A673 (cell line): ENCODE data around the gene SLC50A1. TPM values are rescaled to one million over a fixed set of nuclear protein-coding genes. Genes with fewer than 3 reads are reported as not detected.

Experiments
- BruUV-seq: library from RNA; stranded (reverse); fragments of 400-500 nt; replicated peaks from 2 replicates; lab custom pipeline; 2021; lab: Mats Ljungman, UMichigan
- CTCF ChIA-PET: fragments of 300-600 bp; sonication (Branson Sonifier 250); formaldehyde crosslinking; loops from one replicate; lab custom pipeline; 2022; ENCODE audit warnings: antibody characterized with exemption; lab: Charles Lee
- POLR2A ChIA-PET: fragments of 300-600 bp; sonication (Branson Sonifier 250); formaldehyde crosslinking; loops from one replicate; lab custom pipeline; 2022; ENCODE audit warnings: antibody characterized with exemption; ENCODE audit not compliant: low non-redundant PET; lab: Charles Lee
- DNase-seq: peaks from one replicate; pipeline ENCODE4 v3.0.0-alpha.2; 2015; ENCODE audit warnings: low spot score
- H3K27ac ChIP-seq: fragments of 200-600 bp; sonication (generic); 2 replicates; pipeline ENCODE4 v1.5.1; 2016; ENCODE audit warnings: mixed run types, low read depth, mild to moderate bottlenecking, mixed read lengths, antibody characterized with exemption, low read length; ENCODE audit not compliant: poor library complexity, severe bottlenecking
- H3K27me3 ChIP-seq: fragments of 200-600 bp; sonication (generic); replicated peaks from 2 replicates; pipeline ENCODE4 v1.6.1; 2017; ENCODE audit warnings: mixed run types, low read depth, mild to moderate bottlenecking, mixed read lengths, antibody characterized with exemption, low read length; ENCODE audit not compliant: insufficient read depth, poor library complexity
- H3K36me3 ChIP-seq: fragments of 200-600 bp; sonication (generic); 2 replicates; pipeline ENCODE4 v1.6.1; 2016; ENCODE audit warnings: mixed run types, mild to moderate bottlenecking, mixed read lengths, antibody characterized with exemption, low read length; ENCODE audit not compliant: insufficient read depth, poor library complexity, severe bottlenecking
- H3K4me1 ChIP-seq: fragments of 200-600 bp; sonication (generic); 2 replicates; pipeline ENCODE4 v1.6.1; 2017; ENCODE audit warnings: mixed run types, mild to moderate bottlenecking, mixed read lengths, antibody characterized with exemption, low read length; ENCODE audit not compliant: insufficient read depth, poor library complexity, severe bottlenecking
- H3K4me3 ChIP-seq: fragments of 200-600 bp; sonication (generic); 2 replicates; pipeline ENCODE4 v1.5.1; 2016; ENCODE audit warnings: low read depth, mixed run types, mild to moderate bottlenecking, mixed read lengths, low read length; ENCODE audit not compliant: poor library complexity, severe bottlenecking
- H3K9me3 ChIP-seq: fragments of 200-600 bp; sonication (generic); 2 replicates; pipeline ENCODE4 v1.6.1; 2016; ENCODE audit warnings: mixed run types, low read depth, mild to moderate bottlenecking, mixed read lengths, antibody characterized with exemption, low read length; ENCODE audit not compliant: poor library complexity, severe bottlenecking
- CTCF ChIP-seq: fragments of 300-800, 200-600 bp; sonication (generic); conservative IDR thresholded peaks from 2 replicates; pipeline ENCODE4 v1.5.1; 2017; ENCODE audit warnings: low read depth, mild to moderate bottlenecking, antibody characterized with exemption, low read length, moderate library complexity, mixed read lengths
- EZH2 ChIP-seq: fragments of 200-600 bp; sonication (generic); IDR thresholded peaks from 2 replicates; pipeline ENCODE4 v1.6.1; 2017; ENCODE audit warnings: borderline replicate concordance, low read depth, mild to moderate bottlenecking, mixed read lengths, antibody characterized with exemption, low read length; ENCODE audit not compliant: poor library complexity, severe bottlenecking
- intact Hi-C: fragments of 100-400 bp; cut with micrococcal nuclease; formaldehyde crosslinking; loops from one replicate; pipeline ENCODE4 v1.10.0; 2022; ENCODE audit not compliant: unreplicated experiment
- total RNA-seq: library from RNA; stranded (reverse); gene quantifications from 2 replicates; pipeline ENCODE4 v1.2.3, GENCODE V29; 2021

The SLC50A1 gene
- total RNA-seq, 1 experiment from 2014 or later: 30.3 TPM

DNA sequence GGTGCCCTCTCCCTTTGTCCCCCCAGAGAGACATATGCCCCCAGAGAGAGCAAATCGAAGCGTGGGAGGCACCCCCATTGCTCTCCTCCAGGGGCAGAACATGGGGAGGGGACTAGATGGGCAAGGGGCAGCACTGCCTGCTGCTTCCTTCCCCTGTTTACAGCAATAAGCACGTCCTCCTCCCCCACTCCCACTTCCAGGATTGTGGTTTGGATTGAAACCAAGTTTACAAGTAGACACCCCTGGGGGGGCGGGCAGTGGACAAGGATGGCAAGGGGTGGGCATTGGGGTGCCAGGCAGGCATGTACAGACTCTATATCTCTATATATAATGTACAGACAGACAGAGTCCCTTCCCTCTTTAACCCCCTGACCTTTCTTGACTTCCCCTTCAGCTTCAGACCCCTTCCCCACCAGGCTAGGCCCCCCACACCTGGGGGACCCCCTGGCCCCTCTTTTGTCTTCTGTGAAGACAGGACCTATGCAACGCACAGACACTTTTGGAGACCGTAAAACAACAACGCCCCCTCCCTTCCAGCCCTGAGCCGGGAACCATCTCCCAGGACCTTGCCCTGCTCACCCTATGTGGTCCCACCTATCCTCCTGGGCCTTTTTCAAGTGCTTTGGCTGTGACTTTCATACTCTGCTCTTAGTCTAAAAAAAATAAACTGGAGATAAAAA is 48.7 kb upstream of the SLC50A1 start:
- intact Hi-C loops: no loop called here
- no TSS peak for BruUV-seq
- DNase-seq: no peak

DNA sequence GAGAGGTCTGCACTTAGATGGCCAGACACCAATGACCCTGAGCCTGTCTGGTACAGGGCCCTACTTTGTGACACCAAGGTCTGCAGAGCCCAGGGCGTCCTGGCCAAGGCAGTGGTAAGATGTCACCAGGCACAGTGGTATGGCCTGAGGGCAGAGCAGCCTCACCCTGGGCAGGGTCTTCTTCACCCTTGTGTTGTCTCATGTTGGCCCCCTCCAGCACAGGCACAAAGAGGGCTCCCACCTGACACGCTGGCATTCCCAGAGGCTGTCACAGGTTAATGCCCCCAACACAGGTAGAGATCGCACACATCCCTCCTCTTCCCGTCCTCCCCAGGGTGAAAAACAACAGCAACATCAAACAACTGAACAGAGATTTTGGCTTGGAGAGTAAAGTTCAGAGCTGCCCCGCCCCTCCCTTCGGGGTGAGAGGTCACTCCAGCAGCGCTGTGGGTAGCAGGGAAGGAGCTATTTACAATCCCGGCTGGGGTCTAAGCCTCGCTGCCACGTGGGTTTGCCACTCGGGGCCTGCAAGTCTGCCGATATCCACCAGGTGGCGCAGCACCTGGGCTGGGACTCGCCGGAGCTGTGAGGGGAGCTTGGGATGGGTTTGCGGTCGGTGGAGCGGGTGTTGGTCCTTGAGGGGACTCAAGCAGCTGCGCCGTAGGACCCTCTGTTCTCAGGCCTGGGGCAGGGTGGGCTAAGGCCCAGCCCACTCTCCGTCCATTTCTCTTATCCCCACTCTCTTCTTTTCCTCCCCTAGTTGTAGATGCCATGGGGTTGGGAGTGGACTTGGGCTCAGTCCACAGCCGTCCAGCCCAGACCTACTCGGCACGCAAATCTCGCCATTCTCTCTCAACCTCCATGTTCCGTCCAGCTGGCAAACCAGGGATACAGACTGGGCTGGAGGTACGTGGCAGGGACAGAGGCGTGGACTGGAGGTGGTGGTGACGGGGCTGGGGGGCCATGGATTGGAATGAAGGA is 44.3 kb upstream of the SLC50A1 start:
- TF ChIP-seq CTCF: peak; percentile 99
- no peak for TF ChIP-seq EZH2
- POLR2A ChIA-PET: interaction anchor here (0.6 kb wide), 2 partner anchors 26 to 63 kb away, joined by 4 to 6 read pairs; no protein-coding TSS in a partner anchor
- BruUV-seq: no TSS peak

More for the DNA sequence above, 48.7 kb upstream of the SLC50A1 start:
- no peak overlapping the region for H3K27ac ChIP-seq
- peaks cover 22% of the 10 kb centered on the region for H3K4me1 ChIP-seq
- TF ChIP-seq CTCF: no peak; the same call in 1 of the 2 replicates
- TF ChIP-seq EZH2: no peak
- H3K9me3 ChIP-seq: no peaks in the 10 kb centered on the region
- ChIA-PET CTCF (no interaction called here), POLR2A (no interaction called here)
- peaks cover 6% of the 10 kb centered on the region for H3K27me3 ChIP-seq
- H3K36me3 ChIP-seq: no peaks in the 10 kb centered on the region
- no peak overlapping the region for H3K4me3 ChIP-seq

DNA sequence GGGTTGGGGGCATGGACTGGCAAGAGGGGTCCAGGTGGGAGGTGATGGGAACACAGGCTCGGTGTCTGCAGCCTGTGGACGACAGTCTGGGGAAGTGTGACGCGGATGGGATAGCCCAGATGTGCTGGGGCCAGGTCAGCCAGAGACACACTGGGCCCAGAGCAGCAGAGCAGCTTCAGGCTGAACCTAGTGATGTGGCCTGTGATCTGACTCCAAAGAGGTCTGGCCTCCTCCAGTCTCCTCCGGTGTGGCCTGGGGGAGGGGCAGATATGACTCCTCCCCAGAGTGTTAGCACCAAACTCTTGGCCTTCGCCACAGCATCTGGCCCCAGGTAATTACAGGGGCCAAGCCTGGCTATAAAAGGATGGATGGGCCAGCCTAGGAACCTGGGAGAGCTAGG is 43.5 kb upstream of the SLC50A1 start:
- DNase-seq: no peak
- Histone ChIP-seq H3K4me1 (peaks cover 7% of the 10 kb centered on the region), H3K9me3 (no peaks in the 10 kb centered on the region), H3K36me3 (no peaks in the 10 kb centered on the region), H3K27me3 (no peaks in the 10 kb centered on the region), H3K27ac (no peak overlapping the region), H3K4me3 (no peak overlapping the region)
- intact Hi-C loops: loop anchor here (5.0 kb wide), 1 partner anchor 35 kb away; the partner anchor contains the start of gene EFNA1
- no TSS peak for BruUV-seq
- no peak for TF ChIP-seq CTCF
- TF ChIP-seq EZH2: no peak
- POLR2A ChIA-PET: no interaction called here
- CTCF ChIA-PET: interaction anchor here (1.0 to 4.1 kb wide), 10 partner anchors 11 to 148 kb away, joined by 3 to 89 read pairs (median 6); partner anchors contain the start of genes KRTCAP2 and TRIM46

More for the DNA sequence above, 44.3 kb upstream of the SLC50A1 start:
- intact Hi-C loops: loop anchor here (1.0 to 5.0 kb wide), 2 partner anchors 36 to 77 kb away; partner anchors contain the start of gene EFNA1
- Histone ChIP-seq H3K36me3 (no peaks in the 10 kb centered on the region), H3K4me3 (no peak overlapping the region), H3K27me3 (no peaks in the 10 kb centered on the region), H3K27ac (no peak overlapping the region), H3K4me1 (peaks cover 7% of the 10 kb centered on the region), H3K9me3 (no peaks in the 10 kb centered on the region)
- CTCF ChIA-PET: interaction anchor here (0.5 to 4.1 kb wide), 16 partner anchors 10 to 557 kb away, joined by 3 to 89 read pairs (median 6); partner anchors contain the start of genes KRTCAP2, TRIM46 and UBE2Q1
- peak; percentile 91 for DNase-seq
